DOHH2 (cell line): ENCODE data around the gene ARIH1.

Experiments
- EZH2phosphoT487 ChIP-seq: fragments of 200-600 bp; sonication (generic); IDR thresholded peaks from 2 replicates; pipeline ENCODE4 v1.6.1; 2017; ENCODE audit warnings: borderline replicate concordance, mild to moderate bottlenecking, antibody characterized with exemption, low read length, moderate library complexity, mixed read lengths
- TF ChIP-seq, protein P1 (sequence below): fragments of 200-600 bp; sonication (generic); IDR thresholded peaks from one replicate; pipeline ENCODE4 v1.5.1; 2014; ENCODE audit warnings: antibody characterized with exemption, mild to moderate bottlenecking, low read depth, low read length; ENCODE audit not compliant: poor library complexity, severe bottlenecking

GRCh38 chr15:72463702-72464101, 10.4 kb upstream of the ARIH1 start:
- TF ChIP-seq, protein P1, sequence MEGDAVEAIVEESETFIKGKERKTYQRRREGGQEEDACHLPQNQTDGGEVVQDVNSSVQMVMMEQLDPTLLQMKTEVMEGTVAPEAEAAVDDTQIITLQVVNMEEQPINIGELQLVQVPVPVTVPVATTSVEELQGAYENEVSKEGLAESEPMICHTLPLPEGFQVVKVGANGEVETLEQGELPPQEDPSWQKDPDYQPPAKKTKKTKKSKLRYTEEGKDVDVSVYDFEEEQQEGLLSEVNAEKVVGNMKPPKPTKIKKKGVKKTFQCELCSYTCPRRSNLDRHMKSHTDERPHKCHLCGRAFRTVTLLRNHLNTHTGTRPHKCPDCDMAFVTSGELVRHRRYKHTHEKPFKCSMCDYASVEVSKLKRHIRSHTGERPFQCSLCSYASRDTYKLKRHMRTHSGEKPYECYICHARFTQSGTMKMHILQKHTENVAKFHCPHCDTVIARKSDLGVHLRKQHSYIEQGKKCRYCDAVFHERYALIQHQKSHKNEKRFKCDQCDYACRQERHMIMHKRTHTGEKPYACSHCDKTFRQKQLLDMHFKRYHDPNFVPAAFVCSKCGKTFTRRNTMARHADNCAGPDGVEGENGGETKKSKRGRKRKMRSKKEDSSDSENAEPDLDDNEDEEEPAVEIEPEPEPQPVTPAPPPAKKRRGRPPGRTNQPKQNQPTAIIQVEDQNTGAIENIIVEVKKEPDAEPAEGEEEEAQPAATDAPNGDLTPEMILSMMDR, result no peak
- no peak for TF ChIP-seq EZH2phosphoT487
